IPS-18a (cell line): Measurements from ENCODE around the gene CCNY.

Experiments
- H3K27ac ChIP-seq: one replicate; pipeline ENCODE4 v1.5.1; 2013; ENCODE audit warnings: low read length
- H3K27me3 ChIP-seq: one replicate; pipeline ENCODE4 v1.6.1; 2013; ENCODE audit warnings: mild to moderate bottlenecking, low read length; ENCODE audit not compliant: control insufficient read depth, insufficient read depth
- H3K36me3 ChIP-seq: one replicate; pipeline ENCODE4 v1.6.1; 2013; ENCODE audit warnings: low read depth, low read length; ENCODE audit not compliant: control insufficient read depth
- H3K4me1 ChIP-seq: one replicate; pipeline ENCODE4 v1.6.1; 2013; ENCODE audit warnings: low read depth, low read length; ENCODE audit not compliant: control insufficient read depth
- H3K4me3 ChIP-seq: one replicate; pipeline ENCODE4 v1.5.1; 2013; ENCODE audit warnings: low read length
- H3K9ac ChIP-seq: one replicate; pipeline ENCODE4 v1.6.1; 2013; ENCODE audit warnings: mild to moderate bottlenecking, low read length, moderate library complexity
- H3K9me3 ChIP-seq: one replicate; pipeline ENCODE4 v1.6.1; 2013; ENCODE audit warnings: low read depth, low read length; ENCODE audit not compliant: control insufficient read depth

Gene CCNY

DNA sequence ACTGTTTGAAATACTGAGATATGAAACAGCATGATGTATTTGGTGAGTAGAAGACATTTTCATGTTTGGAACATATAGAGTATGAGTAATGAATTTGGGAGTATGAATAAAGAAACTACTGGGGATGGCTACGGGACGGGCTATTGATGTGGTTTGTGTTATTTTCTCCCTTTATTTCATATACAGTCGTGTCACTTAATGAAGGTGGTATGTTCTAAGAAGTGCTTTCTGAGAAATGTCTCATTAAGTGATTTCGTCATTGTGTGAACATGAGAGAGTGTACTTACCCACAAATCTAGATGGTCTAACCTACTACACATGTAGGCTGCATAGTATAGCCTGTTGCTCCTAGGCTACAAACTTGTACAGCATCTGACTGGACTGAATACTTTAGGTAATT, 106.3 kb downstream of the CCNY start:
- H3K27ac ChIP-seq = no peak overlapping the region
- no peaks in the 10 kb centered on the region for H3K36me3 ChIP-seq
- peaks cover 12% of the 10 kb centered on the region for H3K9me3 ChIP-seq
- H3K27me3 ChIP-seq = no peaks in the 10 kb centered on the region
- H3K4me3 ChIP-seq = no peak overlapping the region
- peaks cover 2% of the 10 kb centered on the region for H3K4me1 ChIP-seq
- no peak overlapping the region for H3K9ac ChIP-seq

DNA sequence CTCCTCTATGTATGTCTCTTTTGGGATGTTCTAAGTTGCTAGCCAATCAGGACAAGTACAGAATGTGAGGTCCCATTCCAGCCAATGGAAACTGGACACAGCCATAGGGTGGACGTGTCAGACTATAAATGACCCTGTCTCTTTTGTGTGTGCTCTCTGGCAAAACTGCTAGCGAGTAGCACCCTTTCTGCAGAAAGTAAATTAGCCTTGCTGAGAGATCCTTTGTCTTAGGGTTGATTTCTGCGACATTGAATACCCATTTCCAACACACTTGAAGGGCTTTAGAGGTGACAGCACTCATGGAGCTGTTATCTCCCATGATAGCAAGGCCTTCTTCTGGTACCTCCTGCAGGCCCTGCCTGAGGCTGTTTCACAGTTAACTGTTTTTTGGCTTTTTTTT, 107.5 kb downstream of the CCNY start:
- no peak overlapping the region for H3K4me3 ChIP-seq
- peaks cover 13% of the 10 kb centered on the region for H3K4me1 ChIP-seq
- no peaks in the 10 kb centered on the region for H3K36me3 ChIP-seq
- H3K9ac ChIP-seq = no peak overlapping the region
- H3K9me3 ChIP-seq = peaks cover 12% of the 10 kb centered on the region
- no peak overlapping the region for H3K27ac ChIP-seq
- H3K27me3 ChIP-seq = no peaks in the 10 kb centered on the region

DNA sequence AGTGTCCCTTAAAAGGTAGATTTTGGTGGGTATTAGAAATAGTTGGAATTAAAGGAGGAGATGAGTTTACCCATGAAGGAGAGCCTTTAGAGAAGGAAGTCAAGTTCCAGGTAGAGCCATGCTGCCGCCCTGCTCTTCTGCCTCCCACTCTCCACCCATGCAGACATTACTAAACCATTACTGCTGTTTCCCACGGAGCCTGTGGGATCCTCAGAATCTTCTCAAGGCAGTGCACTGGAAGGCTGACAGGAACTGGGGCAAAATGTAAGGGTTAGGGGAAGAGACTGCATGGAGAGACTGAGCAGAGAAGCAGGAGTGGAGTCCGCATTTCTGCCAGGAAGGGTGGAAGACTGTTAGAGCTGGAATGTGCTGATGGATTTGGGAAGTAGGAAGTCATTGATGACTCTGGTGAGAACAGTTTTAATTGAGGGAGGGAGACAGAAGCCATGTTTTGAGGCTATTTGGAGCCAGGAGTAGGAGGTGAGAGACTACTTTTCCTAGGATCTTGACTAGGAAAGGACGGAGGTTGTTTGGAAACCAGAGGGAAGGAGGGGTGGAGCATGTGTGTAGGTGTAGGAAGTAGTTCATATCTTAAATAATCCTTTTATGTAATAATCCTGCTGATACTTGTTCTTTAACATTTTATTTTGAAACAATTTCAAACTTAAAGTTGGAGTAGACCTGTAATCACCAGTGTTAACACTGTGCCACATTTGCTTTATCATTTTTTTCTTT, 109.0 kb downstream of the CCNY start:
- Histone ChIP-seq H3K4me1 (peaks cover 18% of the 10 kb centered on the region), H3K9ac (no peak overlapping the region), H3K9me3 (peaks cover 12% of the 10 kb centered on the region), H3K4me3 (no peak overlapping the region), H3K27me3 (no peaks in the 10 kb centered on the region), H3K36me3 (no peaks in the 10 kb centered on the region), H3K27ac (no peak overlapping the region)

DNA sequence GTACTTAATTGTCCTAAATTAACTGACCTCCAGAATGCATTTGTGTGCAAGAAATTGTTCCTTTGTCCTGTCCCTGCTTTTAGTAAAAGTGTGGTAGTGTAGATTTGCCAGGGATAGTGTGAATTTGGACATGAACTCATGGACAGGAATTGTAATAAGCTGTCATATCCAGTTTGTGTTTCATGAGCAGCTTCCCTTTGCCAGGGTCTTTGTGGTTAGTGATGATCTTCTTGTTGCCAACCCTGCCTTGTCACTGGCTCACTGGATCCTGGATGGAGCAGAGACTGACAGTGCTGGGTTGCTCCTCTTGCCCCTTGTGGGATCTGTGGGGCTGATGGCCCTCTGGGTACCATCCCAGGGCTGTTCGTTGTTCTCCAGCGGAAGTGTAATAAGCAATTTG, 110.1 kb downstream of the CCNY start:
- no peaks in the 10 kb centered on the region for H3K36me3 ChIP-seq
- peaks cover 12% of the 10 kb centered on the region for H3K9me3 ChIP-seq
- no peak overlapping the region for H3K27ac ChIP-seq
- no peak overlapping the region for H3K4me3 ChIP-seq
- no peak overlapping the region for H3K9ac ChIP-seq
- no peaks in the 10 kb centered on the region for H3K27me3 ChIP-seq
- H3K4me1 ChIP-seq = peaks cover 18% of the 10 kb centered on the region

DNA sequence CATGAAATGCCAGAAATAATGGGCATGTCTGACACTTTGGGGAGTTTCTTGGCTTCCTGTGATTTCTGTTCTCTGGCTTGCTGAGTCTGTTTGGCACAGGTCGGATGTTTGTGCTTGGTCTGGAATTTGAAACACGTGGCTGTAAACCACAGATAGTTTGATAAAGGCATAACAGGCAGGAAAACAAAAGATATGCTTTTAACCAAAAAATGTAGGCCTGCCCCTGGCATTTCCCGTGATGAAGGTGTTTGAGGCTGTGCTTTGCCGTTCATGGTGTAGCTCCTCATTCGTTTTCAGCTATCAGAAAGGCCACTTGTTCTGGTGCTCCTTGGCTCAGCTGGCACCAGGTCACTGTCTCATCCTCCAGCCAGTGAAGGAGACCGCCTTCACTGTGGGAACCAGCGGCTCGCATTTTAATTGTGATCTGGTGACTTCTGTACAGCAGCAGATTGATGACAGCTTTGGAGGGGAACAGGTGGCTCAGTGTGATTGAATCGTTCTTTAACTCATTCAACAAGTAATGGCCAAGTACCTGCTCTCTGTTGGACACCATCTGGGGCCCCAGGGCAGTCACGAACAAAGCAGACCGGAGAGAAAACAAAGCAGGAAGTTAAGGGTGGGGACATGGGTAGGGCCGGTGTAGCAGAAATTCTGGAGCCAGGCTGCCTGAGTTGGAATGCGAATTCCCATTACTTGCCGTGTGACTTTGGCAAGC, 111.5 kb downstream of the CCNY start:
- Histone ChIP-seq H3K4me1 (peaks cover 18% of the 10 kb centered on the region), H3K27me3 (no peaks in the 10 kb centered on the region), H3K9ac (no peak overlapping the region), H3K36me3 (no peaks in the 10 kb centered on the region), H3K9me3 (peaks cover 12% of the 10 kb centered on the region), H3K4me3 (no peak overlapping the region), H3K27ac (no peak overlapping the region)

DNA sequence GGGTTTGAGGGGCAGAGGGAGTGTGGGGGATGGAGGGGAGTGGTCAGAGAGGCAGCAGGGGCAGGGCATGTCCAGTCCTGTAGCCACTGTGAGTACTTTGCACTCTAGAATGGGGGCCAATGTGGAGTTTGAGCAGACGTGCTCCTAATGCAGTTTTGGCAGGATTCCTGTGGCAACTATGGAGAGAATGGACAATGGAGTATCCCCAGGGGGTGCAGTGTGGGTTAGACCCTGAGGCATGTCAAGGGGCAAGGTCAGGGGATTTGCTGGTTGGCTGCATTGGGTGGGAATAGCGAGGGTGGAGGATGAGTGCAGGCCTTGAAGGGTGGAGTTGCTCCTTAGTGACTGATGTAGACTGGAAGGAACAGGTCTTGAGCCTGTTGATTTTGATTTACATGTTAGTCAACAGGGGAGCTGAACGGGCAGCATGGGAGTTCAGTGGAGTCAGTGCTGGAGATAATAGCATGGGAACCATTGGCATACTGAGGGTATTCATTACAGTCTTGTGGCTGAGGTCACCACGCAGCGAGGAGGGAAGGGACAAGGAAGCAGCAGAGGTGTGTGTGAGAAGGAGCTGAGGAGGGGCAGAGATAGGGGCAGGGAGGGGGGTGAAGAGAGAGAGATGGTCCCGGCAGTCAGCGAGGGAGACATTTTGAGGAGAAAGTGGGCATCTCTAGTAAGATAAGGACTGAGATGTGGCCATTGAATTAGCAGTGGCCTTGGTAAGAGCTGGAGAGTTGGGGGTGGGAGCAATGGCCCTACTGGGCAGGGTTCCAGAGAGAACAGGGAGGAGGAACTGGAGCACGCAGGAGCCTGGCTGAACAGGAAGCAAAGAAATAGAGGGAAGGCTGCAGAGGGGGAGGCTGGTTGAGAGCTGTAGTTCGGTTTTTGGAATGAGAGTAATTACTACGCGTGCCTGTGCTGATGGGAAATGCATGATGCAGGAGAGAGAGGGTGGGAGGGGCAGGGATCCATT, 112.7 kb downstream of the CCNY start:
- H3K36me3 ChIP-seq = no peaks in the 10 kb centered on the region
- no peak overlapping the region for H3K9ac ChIP-seq
- peaks cover 18% of the 10 kb centered on the region for H3K4me1 ChIP-seq
- no peaks in the 10 kb centered on the region for H3K27me3 ChIP-seq
- H3K27ac ChIP-seq = no peak overlapping the region
- peaks cover 6% of the 10 kb centered on the region for H3K9me3 ChIP-seq
- no peak overlapping the region for H3K4me3 ChIP-seq

DNA sequence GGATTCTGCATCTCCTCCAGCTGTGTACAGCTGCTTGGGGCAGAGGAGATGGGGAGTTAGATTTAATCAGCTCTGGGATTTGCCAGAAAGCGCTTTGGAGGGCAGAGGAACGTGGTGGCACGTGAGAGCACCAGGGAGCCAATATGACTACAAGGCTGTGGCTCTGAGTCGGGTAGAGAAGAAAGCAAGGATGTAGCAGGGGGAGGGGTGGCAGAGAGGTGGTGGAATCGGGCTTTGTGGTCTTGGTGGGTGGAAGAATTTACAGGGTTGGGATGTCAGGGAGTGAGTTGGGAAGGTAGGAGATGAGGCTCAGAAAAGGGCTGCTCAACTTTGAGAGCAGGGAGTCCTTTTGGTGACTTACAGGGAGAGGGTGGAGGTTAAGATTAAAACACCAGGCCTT, 113.6 kb downstream of the CCNY start:
- Histone ChIP-seq H3K4me1 (peaks cover 18% of the 10 kb centered on the region), H3K27ac (no peak overlapping the region), H3K4me3 (no peak overlapping the region), H3K9ac (no peak overlapping the region), H3K36me3 (no peaks in the 10 kb centered on the region), H3K9me3 (no peaks in the 10 kb centered on the region), H3K27me3 (no peaks in the 10 kb centered on the region)

DNA sequence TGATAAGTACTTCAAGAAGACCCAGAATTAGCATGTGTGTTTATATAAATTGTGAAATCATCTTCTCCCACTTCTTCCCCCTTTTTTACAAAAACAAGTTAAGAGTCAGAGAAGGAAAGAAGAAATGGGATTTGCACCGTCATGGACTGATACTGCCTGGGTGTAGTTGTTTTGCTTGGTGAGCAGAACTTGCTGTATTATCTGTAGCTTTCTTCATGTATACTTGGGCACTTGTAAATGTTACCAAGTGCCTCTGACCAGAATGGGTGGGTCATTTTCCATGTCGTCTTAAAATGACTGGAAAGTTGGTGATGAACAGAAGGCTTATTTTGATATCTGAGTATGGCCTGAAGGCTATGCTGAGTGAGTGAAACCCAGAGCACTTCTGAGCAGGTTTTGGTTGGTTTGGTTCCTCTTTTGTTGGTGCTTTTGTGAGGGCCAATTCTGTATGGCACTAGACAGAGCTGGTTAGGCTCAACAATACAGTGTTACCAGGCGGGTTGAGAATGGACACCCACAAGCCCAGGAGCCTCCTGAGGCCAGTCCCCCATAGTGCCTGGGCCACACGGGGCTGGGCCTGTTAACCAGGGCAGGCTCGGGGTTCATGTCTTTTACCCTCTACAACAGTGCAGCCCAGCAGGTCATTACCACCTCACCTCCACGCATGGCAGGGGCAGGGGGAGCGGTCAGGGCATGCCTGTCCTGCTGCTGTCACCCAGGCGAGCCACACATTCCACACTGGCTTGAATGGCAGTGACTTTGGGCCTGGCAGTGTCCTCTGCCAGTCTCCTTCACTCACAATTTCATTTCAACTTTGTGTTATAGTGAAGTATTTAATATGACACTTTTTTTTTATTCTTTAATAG, 115.1 kb downstream of the CCNY start:
- Histone ChIP-seq H3K4me3 (no peak overlapping the region), H3K27ac (no peak overlapping the region), H3K4me1 (peaks cover 18% of the 10 kb centered on the region), H3K9ac (no peak overlapping the region), H3K9me3 (no peaks in the 10 kb centered on the region), H3K27me3 (no peaks in the 10 kb centered on the region), H3K36me3 (no peaks in the 10 kb centered on the region)

DNA sequence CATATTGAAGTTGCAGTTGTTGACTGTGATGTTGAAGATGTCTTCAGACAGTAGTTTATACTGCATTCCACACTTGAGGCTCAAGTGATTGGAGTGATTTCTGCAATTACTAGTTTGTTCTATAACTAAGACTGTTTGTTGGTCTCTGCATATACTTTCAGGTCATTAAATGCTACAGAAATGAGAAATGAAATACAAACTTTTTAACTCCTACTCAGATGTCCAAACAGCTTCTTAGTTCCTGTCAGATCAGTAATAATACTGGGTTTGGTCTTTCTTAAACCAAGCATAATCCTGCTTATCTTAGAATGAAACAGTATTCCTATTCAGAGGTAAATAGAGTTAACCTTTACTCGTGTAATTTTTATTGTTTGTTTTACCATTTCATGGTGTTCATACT, 115.9 kb downstream of the CCNY start:
- H3K9me3 ChIP-seq = no peaks in the 10 kb centered on the region
- peaks cover 18% of the 10 kb centered on the region for H3K4me1 ChIP-seq
- no peak overlapping the region for H3K9ac ChIP-seq
- H3K4me3 ChIP-seq = no peak overlapping the region
- no peaks in the 10 kb centered on the region for H3K36me3 ChIP-seq
- no peaks in the 10 kb centered on the region for H3K27me3 ChIP-seq
- no peak overlapping the region for H3K27ac ChIP-seq

DNA sequence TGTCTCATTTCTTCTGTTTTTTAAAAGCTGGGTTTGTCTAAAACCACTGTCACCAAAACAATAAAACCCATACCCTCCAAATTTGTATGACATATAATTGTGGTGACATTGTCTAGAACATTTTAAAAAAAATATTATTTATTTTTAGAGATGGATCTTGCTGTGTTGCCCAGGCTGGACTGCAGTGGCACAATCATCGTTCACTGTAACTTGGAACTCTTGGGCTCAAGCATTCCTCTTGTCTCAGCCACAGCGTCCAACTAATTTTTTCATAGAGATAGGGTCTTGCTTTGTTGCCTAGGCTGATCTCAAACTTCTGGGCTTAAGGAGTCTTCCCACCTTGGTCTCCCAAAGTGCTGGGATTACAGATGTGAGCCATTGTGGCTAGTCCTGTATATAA, 116.5 kb downstream of the CCNY start:
- Histone ChIP-seq H3K27me3 (no peaks in the 10 kb centered on the region), H3K36me3 (no peaks in the 10 kb centered on the region), H3K27ac (no peak overlapping the region), H3K9me3 (no peaks in the 10 kb centered on the region), H3K4me3 (no peak overlapping the region), H3K4me1 (peaks cover 13% of the 10 kb centered on the region), H3K9ac (no peak overlapping the region)
